Osteocyte (in vitro differentiated cells): Measurements from ENCODE around the gene KYAT1. TPM values are rescaled to one million over a fixed set of nuclear protein-coding genes. Genes with fewer than 3 reads are reported as not detected.
"Not testable (repeated sequence)": the region's sequence is repeated elsewhere in the genome, so short reads cannot be mapped to it uniquely, and the experiment has no call there.

ENCODE experiments used
- DNase-seq: peaks from one replicate; pipeline ENCODE4 v3.0.0; 2021; ENCODE audit warnings: mixed read lengths; ENCODE audit not compliant: unreplicated experiment; ENCODE audit errors: extremely low spot score
- H3K27ac Mint-ChIP-seq: one replicate; pipeline ENCODE4 v1.8.0; 2021; ENCODE audit warnings: mild to moderate bottlenecking, mixed read lengths; ENCODE audit not compliant: unreplicated experiment
- H3K27me3 Mint-ChIP-seq: one replicate; pipeline ENCODE4 v1.8.0; 2021; ENCODE audit warnings: mixed read lengths; ENCODE audit not compliant: unreplicated experiment
- H3K36me3 Mint-ChIP-seq: one replicate; pipeline ENCODE4 v1.8.0; 2021; ENCODE audit warnings: mixed read lengths; ENCODE audit not compliant: unreplicated experiment
- H3K4me1 Mint-ChIP-seq: one replicate; pipeline ENCODE4 v1.8.0; 2021; ENCODE audit warnings: mixed read lengths; ENCODE audit not compliant: unreplicated experiment
- H3K4me3 Mint-ChIP-seq: one replicate; pipeline ENCODE4 v1.8.0; 2021; ENCODE audit warnings: mild to moderate bottlenecking, moderate library complexity, mixed read lengths; ENCODE audit not compliant: unreplicated experiment
- H3K9me3 Mint-ChIP-seq: one replicate; pipeline ENCODE4 v1.8.0; 2021; ENCODE audit warnings: mixed read lengths; ENCODE audit not compliant: unreplicated experiment
- total RNA-seq: library from RNA; stranded (reverse); gene quantifications from 2 replicates; pipeline ENCODE4 v1.2.1, GENCODE V29; 2021
- TF ChIP-seq, protein P1 (sequence below): fragments of 200-600 bp; sonication (generic); IDR thresholded peaks from 2 replicates; pipeline ENCODE4 v1.5.0; 2021; ENCODE audit warnings: antibody characterized with exemption, mild to moderate bottlenecking, moderate library complexity

KYAT1 gene
- total RNA-seq, 1 donor from 2014 or later = 6.5 TPM

DNA sequence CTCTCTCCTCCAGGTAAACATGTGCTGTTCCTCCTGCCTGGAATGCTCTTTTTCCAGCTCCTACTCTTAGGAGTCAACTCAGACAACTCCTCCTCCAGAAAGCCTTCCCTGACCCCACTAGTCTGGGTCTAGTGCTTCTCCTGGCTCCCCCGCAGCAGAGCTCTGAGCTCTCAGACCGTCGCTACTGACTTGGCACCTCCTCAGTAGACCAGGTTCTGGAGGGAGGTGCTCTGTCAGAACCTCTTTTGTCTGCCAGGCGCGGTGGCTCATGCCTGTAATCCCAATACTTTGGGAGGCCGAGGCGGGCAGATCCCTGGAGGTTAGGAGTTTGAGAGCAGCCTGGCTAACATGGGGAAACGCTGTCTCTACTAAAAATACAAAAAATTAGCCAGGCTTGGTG, 3.6 kb upstream of the KYAT1 start:
- peaks cover 45% of the 10 kb centered on the region for H3K4me1 Mint-ChIP-seq
- no peak for DNase-seq
- H3K27ac Mint-ChIP-seq = no peak overlapping the region
- TF ChIP-seq, protein P1, sequence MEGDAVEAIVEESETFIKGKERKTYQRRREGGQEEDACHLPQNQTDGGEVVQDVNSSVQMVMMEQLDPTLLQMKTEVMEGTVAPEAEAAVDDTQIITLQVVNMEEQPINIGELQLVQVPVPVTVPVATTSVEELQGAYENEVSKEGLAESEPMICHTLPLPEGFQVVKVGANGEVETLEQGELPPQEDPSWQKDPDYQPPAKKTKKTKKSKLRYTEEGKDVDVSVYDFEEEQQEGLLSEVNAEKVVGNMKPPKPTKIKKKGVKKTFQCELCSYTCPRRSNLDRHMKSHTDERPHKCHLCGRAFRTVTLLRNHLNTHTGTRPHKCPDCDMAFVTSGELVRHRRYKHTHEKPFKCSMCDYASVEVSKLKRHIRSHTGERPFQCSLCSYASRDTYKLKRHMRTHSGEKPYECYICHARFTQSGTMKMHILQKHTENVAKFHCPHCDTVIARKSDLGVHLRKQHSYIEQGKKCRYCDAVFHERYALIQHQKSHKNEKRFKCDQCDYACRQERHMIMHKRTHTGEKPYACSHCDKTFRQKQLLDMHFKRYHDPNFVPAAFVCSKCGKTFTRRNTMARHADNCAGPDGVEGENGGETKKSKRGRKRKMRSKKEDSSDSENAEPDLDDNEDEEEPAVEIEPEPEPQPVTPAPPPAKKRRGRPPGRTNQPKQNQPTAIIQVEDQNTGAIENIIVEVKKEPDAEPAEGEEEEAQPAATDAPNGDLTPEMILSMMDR = no peak
- peaks cover 10% of the 10 kb centered on the region for H3K36me3 Mint-ChIP-seq
- no peak overlapping the region for H3K4me3 Mint-ChIP-seq
- H3K27me3 Mint-ChIP-seq = no peaks in the 10 kb centered on the region
- no peaks in the 10 kb centered on the region for H3K9me3 Mint-ChIP-seq

DNA sequence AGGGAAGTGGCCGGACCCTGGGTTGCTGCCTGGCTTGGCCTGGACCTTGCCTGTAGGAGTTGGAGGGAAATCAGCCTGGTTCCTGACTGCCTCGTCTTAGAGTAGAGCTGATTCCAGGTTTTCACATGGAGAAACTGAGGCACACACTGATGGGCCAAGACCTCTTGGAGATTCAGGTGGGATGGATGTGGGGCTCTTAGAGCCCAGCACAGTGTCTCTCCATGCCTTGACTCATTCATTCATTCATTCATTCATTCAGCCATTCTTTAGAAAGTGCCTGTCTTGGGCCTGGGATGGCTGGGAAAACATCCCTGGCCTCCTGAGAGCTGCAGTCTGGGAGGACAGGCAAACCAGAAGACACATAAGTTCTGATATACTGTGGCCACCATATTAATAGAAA, 2.4 kb upstream of the KYAT1 start:
- TF ChIP-seq, protein P1 = no peak
- H3K27ac Mint-ChIP-seq = no peak overlapping the region

DNA sequence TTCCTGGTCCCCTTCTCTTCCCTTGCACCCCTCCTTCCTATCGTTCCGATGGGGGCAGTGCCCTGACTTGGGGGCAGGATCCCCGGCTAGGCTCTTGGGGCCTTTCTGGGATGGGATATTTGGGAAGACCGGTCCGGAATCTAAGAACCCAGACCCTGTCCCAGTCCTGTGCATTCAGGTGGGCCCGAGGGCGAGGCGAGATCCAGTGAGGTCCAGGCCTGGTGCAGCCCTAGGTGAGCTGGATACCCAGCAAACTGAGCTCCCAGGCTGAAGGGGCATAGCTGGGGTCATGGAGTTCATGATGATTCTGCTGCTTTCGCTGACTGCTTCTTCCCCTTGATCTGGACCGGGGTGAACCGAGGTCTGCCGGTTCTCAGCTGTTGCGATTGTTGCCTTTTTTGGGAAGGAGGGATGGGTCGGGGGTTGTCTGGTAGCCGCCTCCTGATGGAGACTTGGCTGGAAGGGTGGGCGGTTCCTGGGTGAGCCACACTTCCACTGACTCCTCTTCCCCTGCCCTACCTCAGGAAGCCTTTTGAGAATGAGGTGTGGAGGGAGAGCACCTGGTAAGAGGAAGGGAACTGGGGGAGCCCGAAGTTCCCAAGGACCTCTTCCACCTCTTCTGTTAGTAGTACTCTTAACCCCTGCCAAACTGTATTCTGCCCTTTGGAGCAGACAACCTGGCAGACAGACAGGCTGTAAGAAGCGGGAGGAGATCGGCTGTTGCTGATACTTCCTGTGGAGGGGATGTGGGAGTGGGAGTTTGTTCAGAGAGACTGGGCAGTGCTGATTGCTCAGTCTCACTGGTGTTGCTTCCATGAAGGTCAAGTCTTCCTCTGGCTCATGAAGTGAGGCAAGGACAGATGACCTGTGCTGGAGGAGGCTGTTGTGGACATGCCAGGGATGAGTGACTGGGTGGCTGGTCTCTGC, 1.2 kb upstream of the KYAT1 start:
- no peak for DNase-seq
- peaks cover 4% of the 10 kb centered on the region for H3K36me3 Mint-ChIP-seq

More for the DNA sequence above, 2.4 kb upstream of the KYAT1 start:
- Mint-ChIP-seq H3K9me3 (no peaks in the 10 kb centered on the region), H3K4me1 (peaks cover 47% of the 10 kb centered on the region), H3K27me3 (no peaks in the 10 kb centered on the region), H3K4me3 (peak overlapping the region; percentile 26), H3K36me3 (peaks cover 10% of the 10 kb centered on the region)
- DNase-seq = no peak

DNA sequence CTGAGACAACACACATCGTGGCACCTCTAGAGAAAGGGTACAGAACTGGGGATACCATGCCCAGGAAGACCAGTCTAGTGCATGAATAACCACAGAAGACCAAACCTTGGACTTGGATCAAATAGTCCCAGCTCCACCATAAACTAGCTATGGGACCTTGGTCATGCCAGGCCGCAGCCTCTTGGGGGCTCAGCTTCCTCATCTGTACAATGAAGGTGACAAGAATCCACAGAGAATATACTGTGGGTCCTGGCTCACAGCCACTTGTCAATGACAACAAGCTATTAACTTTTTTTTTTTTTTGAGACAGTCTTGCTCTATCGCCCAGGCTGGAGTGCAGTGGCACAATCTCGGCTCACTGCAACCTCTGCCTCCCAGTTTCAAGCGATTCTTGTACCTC, 3.9 kb downstream of the KYAT1 start:
- TF ChIP-seq, protein P1 = no peak
- DNase-seq = no peak
- Mint-ChIP-seq H3K36me3 (no peaks in the 10 kb centered on the region), H3K4me3 (no peak overlapping the region), H3K27ac (no peak overlapping the region), H3K27me3 (no peaks in the 10 kb centered on the region), H3K4me1 (peaks cover 18% of the 10 kb centered on the region), H3K9me3 (no peaks in the 10 kb centered on the region)

More for the DNA sequence above, 1.2 kb upstream of the KYAT1 start:
- Mint-ChIP-seq H3K27me3 (no peaks in the 10 kb centered on the region), H3K4me1 (peaks cover 35% of the 10 kb centered on the region), H3K27ac (peak overlapping the region; percentile 92), H3K9me3 (no peaks in the 10 kb centered on the region), H3K4me3 (peak overlapping the region; percentile 94)
- TF ChIP-seq, protein P1 = no peak

DNA sequence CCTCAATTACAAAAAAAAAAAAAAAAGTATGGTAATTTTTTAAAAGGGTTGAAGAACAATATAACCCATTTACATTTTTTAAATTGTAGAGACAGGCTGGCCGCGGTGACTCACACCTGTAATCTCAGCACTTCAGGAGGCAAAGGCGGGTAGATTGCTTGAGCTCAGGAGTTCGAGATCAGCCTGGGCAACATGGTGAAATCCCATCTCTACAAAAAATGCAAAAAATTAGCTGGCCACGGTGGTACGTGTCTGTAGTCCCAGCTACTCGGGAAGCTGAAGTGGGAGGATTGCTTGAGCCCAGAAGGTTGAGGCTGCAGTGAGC, 10.8 kb downstream of the KYAT1 start:
- H3K4me1 Mint-ChIP-seq, H3K36me3 Mint-ChIP-seq, H3K27ac Mint-ChIP-seq, H3K9me3 Mint-ChIP-seq, DNase-seq, H3K4me3 Mint-ChIP-seq, H3K27me3 Mint-ChIP-seq: not testable (repeated sequence)
